ENCODE results near the gene SYT12.

GRCh38 chr11:67045314-67045713, 22.4 kb downstream of the SYT12 start:
- TF ChIP-seq GATA2 (IDR thresholded peaks at IDR 0.05; ENCODE audit: insufficient read depth, insufficient read length, low read depth, low read length) (no peak), EZH2 (IDR thresholded peaks at IDR 0.05; ENCODE audit: borderline replicate concordance, low read depth, low read length, severe bottlenecking) (no peak), POLR2A (IDR thresholded peaks at IDR 0.05; ENCODE audit: low read depth, low read length) (no peak), MYC (IDR thresholded peaks at IDR 0.05; ENCODE audit: low read depth, low read length) (no peak), POLR2AphosphoS5 (IDR thresholded peaks at IDR 0.05; ENCODE audit: insufficient read depth, low read depth, low read length) (no peak), FOS (IDR thresholded peaks at IDR 0.05; ENCODE audit: borderline replicate concordance, insufficient read depth, low read length) (no peak)
- TF ChIP-seq, protein P1, sequence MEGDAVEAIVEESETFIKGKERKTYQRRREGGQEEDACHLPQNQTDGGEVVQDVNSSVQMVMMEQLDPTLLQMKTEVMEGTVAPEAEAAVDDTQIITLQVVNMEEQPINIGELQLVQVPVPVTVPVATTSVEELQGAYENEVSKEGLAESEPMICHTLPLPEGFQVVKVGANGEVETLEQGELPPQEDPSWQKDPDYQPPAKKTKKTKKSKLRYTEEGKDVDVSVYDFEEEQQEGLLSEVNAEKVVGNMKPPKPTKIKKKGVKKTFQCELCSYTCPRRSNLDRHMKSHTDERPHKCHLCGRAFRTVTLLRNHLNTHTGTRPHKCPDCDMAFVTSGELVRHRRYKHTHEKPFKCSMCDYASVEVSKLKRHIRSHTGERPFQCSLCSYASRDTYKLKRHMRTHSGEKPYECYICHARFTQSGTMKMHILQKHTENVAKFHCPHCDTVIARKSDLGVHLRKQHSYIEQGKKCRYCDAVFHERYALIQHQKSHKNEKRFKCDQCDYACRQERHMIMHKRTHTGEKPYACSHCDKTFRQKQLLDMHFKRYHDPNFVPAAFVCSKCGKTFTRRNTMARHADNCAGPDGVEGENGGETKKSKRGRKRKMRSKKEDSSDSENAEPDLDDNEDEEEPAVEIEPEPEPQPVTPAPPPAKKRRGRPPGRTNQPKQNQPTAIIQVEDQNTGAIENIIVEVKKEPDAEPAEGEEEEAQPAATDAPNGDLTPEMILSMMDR (IDR thresholded peaks at IDR 0.05; ENCODE audit: extremely low read depth in 1 of 2, insufficient read depth in 1 of 2, low read depth in 1 of 2, low read length in 2 of 2), result no peak
